Activated naive CD8-positive, alpha-beta T cell treated with anti-CD3 and anti-CD28 coated beads, Interleukin-2, amount 50 U/mL, for 16 hours (primary cell): ENCODE data around the gene HSPB1.
"Not testable (repeated sequence)": the region's sequence is repeated elsewhere in the genome, so short reads cannot be mapped to it uniquely, and the experiment has no call there.

ENCODE experiments used
- DNase-seq: peaks from one replicate; pipeline ENCODE4 v3.0.0-alpha.2; 2020; ENCODE audit warnings: low read depth, low spot score

The HSPB1 gene

GRCh38 chr7:76308874-76309273 lies 6.4 kb downstream of the HSPB1 start:
- not testable (repeated sequence) for DNase-seq

- not testable (repeated sequence) for DNase-seq
These were observed 7.0 kb downstream of the HSPB1 start for GRCh38 chr7:76309341-76310101.

GRCh38 chr7:76310102-76310957 lies 7.9 kb downstream of the HSPB1 start:
- no peak for DNase-seq

- DNase-seq = not testable (repeated sequence)
These were observed 9.4 kb downstream of the HSPB1 start for GRCh38 chr7:76311838-76312237.

- peak; percentile 94 for DNase-seq
These were observed 11.7 kb downstream of the HSPB1 start for GRCh38 chr7:76314042-76314721.

- not testable (repeated sequence) for DNase-seq
These were observed 12.3 kb downstream of the HSPB1 start for GRCh38 chr7:76314740-76315139.

GRCh38 chr7:76315364-76315763 lies 12.9 kb downstream of the HSPB1 start:
- no peak for DNase-seq

- DNase-seq = no peak
These were observed 14.7 kb downstream of the HSPB1 start for GRCh38 chr7:76316984-76317781.

GRCh38 chr7:76317782-76318487 lies 15.5 kb downstream of the HSPB1 start:
- peak; percentile 91 for DNase-seq

- DNase-seq = peak; percentile 10
These were observed 16.2 kb downstream of the HSPB1 start for GRCh38 chr7:76318488-76319353.

- DNase-seq = no peak
These were observed 22.6 kb downstream of the HSPB1 start for GRCh38 chr7:76325092-76325491.

- DNase-seq = no peak
These were observed 23.3 kb downstream of the HSPB1 start for GRCh38 chr7:76325811-76326210.

- no peak for DNase-seq
These were observed 24.3 kb downstream of the HSPB1 start for GRCh38 chr7:76326646-76327233.

GRCh38 chr7:76327610-76328009 lies 25.1 kb downstream of the HSPB1 start:
- no peak for DNase-seq

- no peak for DNase-seq
These were observed 25.9 kb downstream of the HSPB1 start for GRCh38 chr7:76328389-76328788.

- no peak for DNase-seq
These were observed 27.0 kb downstream of the HSPB1 start for GRCh38 chr7:76329479-76329878.

- DNase-seq = no peak
These were observed 27.8 kb downstream of the HSPB1 start for GRCh38 chr7:76330261-76330660.

- DNase-seq = no peak
These were observed 28.2 kb downstream of the HSPB1 start for GRCh38 chr7:76330673-76331072.

- no peak for DNase-seq
These were observed 29.6 kb downstream of the HSPB1 start for GRCh38 chr7:76332078-76332477.
